Measurements from ENCODE around the gene HAP1. TPM values are rescaled to one million over a fixed set of nuclear protein-coding genes. Genes with fewer than 3 reads are reported as not detected.

Gene HAP1
- total RNA-seq, 2 experiments from 2014 or later, result 0.15 to 0.19 TPM

GRCh38 chr17:41772218-41772585, 37.8 kb upstream of the HAP1 start:
- Mint-ChIP-seq H3K36me3 (no peaks in the 10 kb centered on the region), H3K27me3 (peaks cover 2% of the 10 kb centered on the region), H3K27ac (no peak overlapping the region), H3K9me3 (ENCODE audit: low read depth) (no peaks in the 10 kb centered on the region), H3K4me1 (no peaks in the 10 kb centered on the region), H3K4me3 (no peak overlapping the region)
- DNase-seq (no peak), ATAC-seq (no peak)
- CTCF ChIA-PET, result interaction anchor here (1.0 kb wide), 1 partner anchor 29 kb away, joined by 3 read pairs; no protein-coding TSS in a partner anchor

- no peak for DNase-seq
- no peaks in the 10 kb centered on the region for H3K4me1 Mint-ChIP-seq
- CTCF ChIA-PET, result interaction anchor here (1.0 kb wide), 1 partner anchor 30 kb away, joined by 3 read pairs; no protein-coding TSS in a partner anchor
- H3K27me3 Mint-ChIP-seq, result peaks cover 2% of the 10 kb centered on the region
- H3K36me3 Mint-ChIP-seq, result no peaks in the 10 kb centered on the region
- H3K9me3 Mint-ChIP-seq (ENCODE audit: low read depth), result no peaks in the 10 kb centered on the region
- ATAC-seq, result no peak
- no peak overlapping the region for H3K4me3 Mint-ChIP-seq
- no peak overlapping the region for H3K27ac Mint-ChIP-seq
Measured at GRCh38 chr17:41771389-41772206, 37.2 kb upstream of the HAP1 start.

- Mint-ChIP-seq H3K27ac (no peak overlapping the region), H3K36me3 (no peaks in the 10 kb centered on the region), H3K4me1 (no peaks in the 10 kb centered on the region), H3K9me3 (ENCODE audit: low read depth) (no peaks in the 10 kb centered on the region), H3K4me3 (no peak overlapping the region), H3K27me3 (no peaks in the 10 kb centered on the region)
- CTCF ChIA-PET, result no interaction called here
- DNase-seq (no peak), ATAC-seq (no peak)
Measured at GRCh38 chr17:41769985-41770384, 35.5 kb upstream of the HAP1 start.

GRCh38 chr17:41769346-41769862, 35.0 kb upstream of the HAP1 start:
- Mint-ChIP-seq H3K27me3 (no peaks in the 10 kb centered on the region), H3K4me1 (no peaks in the 10 kb centered on the region), H3K4me3 (no peak overlapping the region), H3K27ac (no peak overlapping the region), H3K9me3 (ENCODE audit: low read depth) (no peaks in the 10 kb centered on the region), H3K36me3 (no peaks in the 10 kb centered on the region)
- no peak for ATAC-seq
- no peak for DNase-seq
- CTCF ChIA-PET, result interaction anchor here (0.8 kb wide), 1 partner anchor 9 kb away, joined by 3 read pairs; no protein-coding TSS in a partner anchor

GRCh38 chr17:41768682-41769288, 34.3 kb upstream of the HAP1 start:
- CTCF ChIA-PET, result interaction anchor here (0.6 to 0.8 kb wide), 2 partner anchors 10 to 79 kb away, joined by 3 read pairs; no protein-coding TSS in a partner anchor
- no peak overlapping the region for H3K4me3 Mint-ChIP-seq
- ATAC-seq, result no peak

GRCh38 chr17:41767324-41768042, 33.0 kb upstream of the HAP1 start:
- ATAC-seq (no peak), DNase-seq (no peak)
- no peaks in the 10 kb centered on the region for H3K27me3 Mint-ChIP-seq
- no peak overlapping the region for H3K27ac Mint-ChIP-seq
- no peaks in the 10 kb centered on the region for H3K36me3 Mint-ChIP-seq
- H3K4me1 Mint-ChIP-seq, result no peaks in the 10 kb centered on the region
- CTCF ChIA-PET, result no interaction called here
- no peaks in the 10 kb centered on the region for H3K9me3 Mint-ChIP-seq (ENCODE audit: low read depth)
- H3K4me3 Mint-ChIP-seq, result no peak overlapping the region

More at GRCh38 chr17:41768682-41769288, 34.3 kb upstream of the HAP1 start:
- no peaks in the 10 kb centered on the region for H3K27me3 Mint-ChIP-seq
- H3K36me3 Mint-ChIP-seq, result no peaks in the 10 kb centered on the region
- H3K4me1 Mint-ChIP-seq, result no peaks in the 10 kb centered on the region
- no peaks in the 10 kb centered on the region for H3K9me3 Mint-ChIP-seq (ENCODE audit: low read depth)
- no peak for DNase-seq
- no peak overlapping the region for H3K27ac Mint-ChIP-seq

GRCh38 chr17:41766135-41766534, 31.7 kb upstream of the HAP1 start:
- ATAC-seq, result no peak
- CTCF ChIA-PET, result interaction anchor here (0.7 kb wide), 1 partner anchor 20 kb away, joined by 3 read pairs; the partner anchor contains the start of gene JUP
- H3K4me1 Mint-ChIP-seq, result no peaks in the 10 kb centered on the region
- H3K4me3 Mint-ChIP-seq, result no peak overlapping the region
- DNase-seq, result no peak
- no peaks in the 10 kb centered on the region for H3K27me3 Mint-ChIP-seq
- H3K9me3 Mint-ChIP-seq (ENCODE audit: low read depth), result no peaks in the 10 kb centered on the region
- H3K27ac Mint-ChIP-seq, result no peak overlapping the region
- no peaks in the 10 kb centered on the region for H3K36me3 Mint-ChIP-seq

GRCh38 chr17:41763327-41763726, 28.9 kb upstream of the HAP1 start:
- no peaks in the 10 kb centered on the region for H3K9me3 Mint-ChIP-seq (ENCODE audit: low read depth)
- ATAC-seq (no peak), DNase-seq (no peak)
- CTCF ChIA-PET, result no interaction called here
- no peaks in the 10 kb centered on the region for H3K36me3 Mint-ChIP-seq
- H3K27me3 Mint-ChIP-seq, result no peaks in the 10 kb centered on the region
- H3K4me1 Mint-ChIP-seq, result no peaks in the 10 kb centered on the region
- no peak overlapping the region for H3K4me3 Mint-ChIP-seq
- no peak overlapping the region for H3K27ac Mint-ChIP-seq

- Mint-ChIP-seq H3K27me3 (no peaks in the 10 kb centered on the region), H3K4me3 (no peak overlapping the region), H3K27ac (no peak overlapping the region), H3K4me1 (no peaks in the 10 kb centered on the region), H3K36me3 (no peaks in the 10 kb centered on the region), H3K9me3 (ENCODE audit: low read depth) (no peaks in the 10 kb centered on the region)
- DNase-seq (no peak), ATAC-seq (no peak)
- CTCF ChIA-PET, result no interaction called here
Measured at GRCh38 chr17:41762841-41763240, 28.4 kb upstream of the HAP1 start.

GRCh38 chr17:41762391-41762790, 27.9 kb upstream of the HAP1 start:
- no peak overlapping the region for H3K27ac Mint-ChIP-seq
- DNase-seq (no peak), ATAC-seq (no peak)
- no peak overlapping the region for H3K4me3 Mint-ChIP-seq
- no peaks in the 10 kb centered on the region for H3K9me3 Mint-ChIP-seq (ENCODE audit: low read depth)
- CTCF ChIA-PET, result no interaction called here
- no peaks in the 10 kb centered on the region for H3K36me3 Mint-ChIP-seq
- H3K4me1 Mint-ChIP-seq, result no peaks in the 10 kb centered on the region
- H3K27me3 Mint-ChIP-seq, result no peaks in the 10 kb centered on the region

- Mint-ChIP-seq H3K9me3 (ENCODE audit: low read depth) (no peaks in the 10 kb centered on the region), H3K4me1 (no peaks in the 10 kb centered on the region), H3K36me3 (no peaks in the 10 kb centered on the region), H3K27me3 (no peaks in the 10 kb centered on the region), H3K27ac (no peak overlapping the region), H3K4me3 (no peak overlapping the region)
- no peak for ATAC-seq
- DNase-seq, result no peak
- CTCF ChIA-PET, result interaction anchor here (1.1 kb wide), 1 partner anchor 27 kb away, joined by 4 read pairs; no protein-coding TSS in a partner anchor
Measured at GRCh38 chr17:41760878-41761277, 26.4 kb upstream of the HAP1 start.

- DNase-seq, result no peak
- Mint-ChIP-seq H3K27me3 (no peaks in the 10 kb centered on the region), H3K4me1 (no peaks in the 10 kb centered on the region), H3K4me3 (no peak overlapping the region), H3K9me3 (ENCODE audit: low read depth) (no peaks in the 10 kb centered on the region), H3K27ac (no peak overlapping the region), H3K36me3 (no peaks in the 10 kb centered on the region)
- CTCF ChIA-PET, result interaction anchor here (0.9 kb wide), 1 partner anchor 30 kb away, joined by 3 read pairs; no protein-coding TSS in a partner anchor
- no peak for ATAC-seq
Measured at GRCh38 chr17:41758601-41759000, 24.2 kb upstream of the HAP1 start.

GRCh38 chr17:41754066-41754465, 19.6 kb upstream of the HAP1 start:
- Mint-ChIP-seq H3K4me3 (no peak overlapping the region), H3K27ac (no peak overlapping the region), H3K4me1 (no peaks in the 10 kb centered on the region), H3K9me3 (ENCODE audit: low read depth) (no peaks in the 10 kb centered on the region), H3K27me3 (peaks cover 5% of the 10 kb centered on the region), H3K36me3 (no peaks in the 10 kb centered on the region)
- DNase-seq, result no peak
- no peak for ATAC-seq
- CTCF ChIA-PET, result no interaction called here

Measured in activated CD8-positive, alpha-beta memory T cell treated with anti-CD3 and anti-CD28 coated beads, Interleukin-2, amount 10 ng/mL, durations not matched to agents 7 days and 5 days (primary cell).